Measurements from ENCODE around the gene WDR37. TPM values are rescaled to one million over a fixed set of nuclear protein-coding genes. Genes with fewer than 3 reads are reported as not detected.

The WDR37 gene
- polyA plus RNA-seq, 1 donor (not counting 4 experiments of a cell fraction or from before 2014, with no cell fraction given), result 16.0 TPM

DNA sequence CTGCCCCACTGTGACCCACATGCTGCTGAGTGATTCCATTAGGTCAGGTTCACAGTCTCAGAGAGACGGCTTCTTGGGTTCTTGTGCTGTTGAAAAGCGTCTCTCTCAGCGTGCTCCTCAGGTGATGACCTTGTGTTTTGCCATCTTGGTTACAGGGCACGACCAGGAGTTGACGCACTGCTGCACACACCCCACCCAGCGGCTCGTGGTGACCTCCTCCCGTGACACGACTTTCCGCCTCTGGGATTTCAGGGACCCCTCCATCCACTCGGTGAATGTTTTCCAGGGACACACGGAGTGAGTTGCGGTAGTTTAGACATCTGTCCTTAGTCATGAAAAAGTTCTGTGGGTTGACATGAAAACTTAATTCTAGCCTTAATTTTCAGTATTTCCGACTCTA lies 48.8 kb downstream of the WDR37 start:
- DNase-seq (ENCODE audit: low read depth, low spot score) (no peak), FAIRE-seq (no peak)
- Histone ChIP-seq H3K9me1 (ENCODE audit: control insufficient read depth, extremely low read depth, insufficient read depth, low read length) (no peaks in the 10 kb centered on the region), H3K4me3 (ENCODE audit: control insufficient read depth in 2 of 3, extremely low read depth in 1 of 3, insufficient read depth in 2 of 3, low read depth in 1 of 3, low read length in 3 of 3) (no peak overlapping the region), H3K4me2 (ENCODE audit: control insufficient read depth, extremely low read depth, insufficient read depth, low read depth, low read length) (no peak overlapping the region), H3K27me3 (ENCODE audit: control insufficient read depth, extremely low read depth, insufficient read depth, low read length) (no peaks in the 10 kb centered on the region), H3K36me3 (ENCODE audit: control insufficient read depth in 2 of 2, extremely low read depth in 1 of 2, insufficient read depth in 2 of 2, low read length in 2 of 2) (peaks cover 42 to 46% of the 10 kb centered on the region in 2 experiments), H2AFZ (ENCODE audit: control insufficient read depth, low read length) (no peak overlapping the region), H3K4me1 (ENCODE audit: control insufficient read depth, extremely low read depth, insufficient read depth, low read length) (no peaks in the 10 kb centered on the region), H3K9me3 (ENCODE audit: control insufficient read depth, low read depth, low read length) (no peaks in the 10 kb centered on the region), H3K9ac (ENCODE audit: control insufficient read depth, extremely low read depth, insufficient read depth, low read length) (no peak overlapping the region), H4K20me1 (ENCODE audit: control insufficient read depth, extremely low read depth, insufficient read depth, low read length) (no peaks in the 10 kb centered on the region), H3K27ac (ENCODE audit: control insufficient read depth, insufficient read depth, low read length) (no peak overlapping the region), H3K79me2 (ENCODE audit: control insufficient read depth, insufficient read depth, low read length) (peaks cover 20% of the 10 kb centered on the region)
- dilution Hi-C loops (cut with MboI; ENCODE audit: extremely low pct_ligation_motif_present, low sequenced_read_pairs), result no loop called here
- TF ChIP-seq CTCF (optimal IDR thresholded peaks at IDR 0.05 in 1 of 3, IDR thresholded peaks at IDR 0.05 in 1 of 3, conservative IDR thresholded peaks at IDR 0.05 in 1 of 3; ENCODE audit: extremely low read depth in 1 of 3, insufficient read depth in 2 of 3, low read length in 3 of 3), result no peak
- TF ChIP-seq EZH2 (IDR thresholded peaks at IDR 0.05; ENCODE audit: low read length), result no peak

DNA sequence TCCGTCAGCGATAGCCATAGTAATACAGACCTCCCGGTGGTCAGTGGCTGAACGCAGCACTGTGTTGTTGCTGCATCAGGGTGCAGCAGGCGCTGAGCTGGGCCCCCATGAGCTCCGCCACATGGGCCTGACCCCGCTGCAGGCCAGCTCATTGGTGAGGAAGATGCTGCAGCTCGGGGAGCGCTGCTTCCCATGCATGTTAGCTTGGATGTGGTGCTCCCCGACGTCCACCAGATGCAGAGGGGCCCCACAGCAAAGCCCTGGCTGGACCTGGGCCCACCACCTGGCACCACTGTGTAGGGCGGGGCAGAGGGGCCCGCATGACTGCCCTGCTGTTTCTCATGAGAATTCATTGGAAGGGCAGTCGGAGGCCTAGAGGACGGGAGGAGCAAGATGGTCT lies 50.8 kb downstream of the WDR37 start:
- Histone ChIP-seq H3K4me3 (ENCODE audit: control insufficient read depth in 2 of 3, extremely low read depth in 1 of 3, insufficient read depth in 2 of 3, low read depth in 1 of 3, low read length in 3 of 3) (no peak overlapping the region), H3K9ac (ENCODE audit: control insufficient read depth, extremely low read depth, insufficient read depth, low read length) (no peak overlapping the region), H3K9me1 (ENCODE audit: control insufficient read depth, extremely low read depth, insufficient read depth, low read length) (no peaks in the 10 kb centered on the region), H3K9me3 (ENCODE audit: control insufficient read depth, low read depth, low read length) (peaks cover 4% of the 10 kb centered on the region), H3K79me2 (ENCODE audit: control insufficient read depth, insufficient read depth, low read length) (peaks cover 19% of the 10 kb centered on the region), H3K36me3 (ENCODE audit: control insufficient read depth in 2 of 2, extremely low read depth in 1 of 2, insufficient read depth in 2 of 2, low read length in 2 of 2) (peaks cover 40% of the 10 kb centered on the region in 2 experiments), H3K27ac (ENCODE audit: control insufficient read depth, insufficient read depth, low read length) (no peak overlapping the region), H3K4me1 (ENCODE audit: control insufficient read depth, extremely low read depth, insufficient read depth, low read length) (peaks cover 8% of the 10 kb centered on the region), H3K4me2 (ENCODE audit: control insufficient read depth, extremely low read depth, insufficient read depth, low read depth, low read length) (no peak overlapping the region), H2AFZ (ENCODE audit: control insufficient read depth, low read length) (no peak overlapping the region), H3K27me3 (ENCODE audit: control insufficient read depth, extremely low read depth, insufficient read depth, low read length) (no peaks in the 10 kb centered on the region), H4K20me1 (ENCODE audit: control insufficient read depth, extremely low read depth, insufficient read depth, low read length) (no peaks in the 10 kb centered on the region)
- no peak for DNase-seq (ENCODE audit: low read depth, low spot score)
- no peak for FAIRE-seq
- dilution Hi-C loops (cut with MboI; ENCODE audit: extremely low pct_ligation_motif_present, low sequenced_read_pairs), result no loop called here
- TF ChIP-seq CTCF (optimal IDR thresholded peaks at IDR 0.05 in 1 of 3, IDR thresholded peaks at IDR 0.05 in 1 of 3, conservative IDR thresholded peaks at IDR 0.05 in 1 of 3; ENCODE audit: extremely low read depth in 1 of 3, insufficient read depth in 2 of 3, low read length in 3 of 3) (no peak), EZH2 (IDR thresholded peaks at IDR 0.05; ENCODE audit: low read length) (no peak)
